HL-60 (cell line): ENCODE measurements around the gene CAND1.
A peak's percentile ranks its signal among the peaks of the same experiment; 100 is the strongest.

Experiments
- DNase-seq, 2 experiments: peaks; one replicate each; pipeline ENCODE4 v3.0.0-alpha.2; 2010 to 2020; ENCODE audit warnings: low read depth in 1 of 2, low spot score in 1 of 2
- H3K27ac ChIP-seq: fragments of 250-450 bp; sonication (Bioruptor Pico); replicated peaks from 2 replicates; pipeline ENCODE4 v1.5.1; 2020; ENCODE audit warnings: mild to moderate bottlenecking, moderate library complexity
- H3K27me3 ChIP-seq: fragments of 250-450 bp; sonication (Bioruptor Pico); 2 replicates; pipeline ENCODE4 v1.5.1; 2021; ENCODE audit warnings: mild to moderate bottlenecking, moderate library complexity; ENCODE audit not compliant: insufficient read depth, poor library complexity, severe bottlenecking
- H3K4me3 ChIP-seq: replicated peaks from 2 replicates; pipeline ENCODE4 v1.5.1; 2011; ENCODE audit warnings: mild to moderate bottlenecking, control low read depth, low read length; ENCODE audit not compliant: insufficient read depth
- GABPA ChIP-seq: IDR thresholded peaks from 2 replicates; pipeline ENCODE4 v1.6.1; 2012; ENCODE audit warnings: low read depth
- POLR2AphosphoS5 ChIP-seq: IDR thresholded peaks from 2 replicates; pipeline ENCODE4 v1.6.1; 2012; ENCODE audit warnings: low read depth
- SPI1 ChIP-seq: IDR thresholded peaks from 2 replicates; pipeline ENCODE4 v1.6.1; 2012; ENCODE audit warnings: low read depth, mild to moderate bottlenecking, borderline replicate concordance
- TF ChIP-seq, protein P1 (sequence below): IDR thresholded peaks from 2 replicates; pipeline ENCODE4 v1.6.1; 2012; ENCODE audit warnings: low read depth; ENCODE audit not compliant: insufficient replicate concordance
- TF ChIP-seq, protein P2 (sequence below): IDR thresholded peaks from one replicate; pipeline ENCODE4 v1.5.1; 2011; ENCODE audit warnings: low read length, control low read depth, inconsistent platforms; ENCODE audit not compliant: insufficient read depth

Gene CAND1

DNA sequence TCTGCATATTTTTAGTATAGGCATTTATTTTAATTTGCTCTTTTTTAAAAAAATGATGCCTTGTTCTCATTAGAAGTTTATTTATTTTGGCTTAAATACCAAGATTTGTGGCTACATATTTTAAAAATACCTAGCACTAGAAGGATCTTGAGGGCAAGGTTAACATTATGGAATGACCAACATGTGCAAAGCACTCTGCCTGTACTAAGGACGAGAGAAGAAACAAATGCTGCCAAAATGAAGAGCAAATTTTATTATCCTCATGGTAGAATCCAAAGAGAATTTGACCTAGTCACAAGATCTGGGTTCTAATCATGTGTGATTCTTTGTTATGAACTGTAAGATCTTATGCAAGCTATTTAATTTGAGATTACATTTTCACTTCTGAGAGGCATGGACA is 2.8 kb downstream of the CAND1 start:
- Histone ChIP-seq H3K4me3 (no peak overlapping the region), H3K27ac (no peak overlapping the region), H3K27me3 (no peaks in the 10 kb centered on the region)
- TF ChIP-seq, protein P1, sequence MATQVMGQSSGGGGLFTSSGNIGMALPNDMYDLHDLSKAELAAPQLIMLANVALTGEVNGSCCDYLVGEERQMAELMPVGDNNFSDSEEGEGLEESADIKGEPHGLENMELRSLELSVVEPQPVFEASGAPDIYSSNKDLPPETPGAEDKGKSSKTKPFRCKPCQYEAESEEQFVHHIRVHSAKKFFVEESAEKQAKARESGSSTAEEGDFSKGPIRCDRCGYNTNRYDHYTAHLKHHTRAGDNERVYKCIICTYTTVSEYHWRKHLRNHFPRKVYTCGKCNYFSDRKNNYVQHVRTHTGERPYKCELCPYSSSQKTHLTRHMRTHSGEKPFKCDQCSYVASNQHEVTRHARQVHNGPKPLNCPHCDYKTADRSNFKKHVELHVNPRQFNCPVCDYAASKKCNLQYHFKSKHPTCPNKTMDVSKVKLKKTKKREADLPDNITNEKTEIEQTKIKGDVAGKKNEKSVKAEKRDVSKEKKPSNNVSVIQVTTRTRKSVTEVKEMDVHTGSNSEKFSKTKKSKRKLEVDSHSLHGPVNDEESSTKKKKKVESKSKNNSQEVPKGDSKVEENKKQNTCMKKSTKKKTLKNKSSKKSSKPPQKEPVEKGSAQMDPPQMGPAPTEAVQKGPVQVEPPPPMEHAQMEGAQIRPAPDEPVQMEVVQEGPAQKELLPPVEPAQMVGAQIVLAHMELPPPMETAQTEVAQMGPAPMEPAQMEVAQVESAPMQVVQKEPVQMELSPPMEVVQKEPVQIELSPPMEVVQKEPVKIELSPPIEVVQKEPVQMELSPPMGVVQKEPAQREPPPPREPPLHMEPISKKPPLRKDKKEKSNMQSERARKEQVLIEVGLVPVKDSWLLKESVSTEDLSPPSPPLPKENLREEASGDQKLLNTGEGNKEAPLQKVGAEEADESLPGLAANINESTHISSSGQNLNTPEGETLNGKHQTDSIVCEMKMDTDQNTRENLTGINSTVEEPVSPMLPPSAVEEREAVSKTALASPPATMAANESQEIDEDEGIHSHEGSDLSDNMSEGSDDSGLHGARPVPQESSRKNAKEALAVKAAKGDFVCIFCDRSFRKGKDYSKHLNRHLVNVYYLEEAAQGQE, result no peak
- TF ChIP-seq GABPA (no peak), POLR2AphosphoS5 (no peak), SPI1 (no peak)
- TF ChIP-seq, protein P2, sequence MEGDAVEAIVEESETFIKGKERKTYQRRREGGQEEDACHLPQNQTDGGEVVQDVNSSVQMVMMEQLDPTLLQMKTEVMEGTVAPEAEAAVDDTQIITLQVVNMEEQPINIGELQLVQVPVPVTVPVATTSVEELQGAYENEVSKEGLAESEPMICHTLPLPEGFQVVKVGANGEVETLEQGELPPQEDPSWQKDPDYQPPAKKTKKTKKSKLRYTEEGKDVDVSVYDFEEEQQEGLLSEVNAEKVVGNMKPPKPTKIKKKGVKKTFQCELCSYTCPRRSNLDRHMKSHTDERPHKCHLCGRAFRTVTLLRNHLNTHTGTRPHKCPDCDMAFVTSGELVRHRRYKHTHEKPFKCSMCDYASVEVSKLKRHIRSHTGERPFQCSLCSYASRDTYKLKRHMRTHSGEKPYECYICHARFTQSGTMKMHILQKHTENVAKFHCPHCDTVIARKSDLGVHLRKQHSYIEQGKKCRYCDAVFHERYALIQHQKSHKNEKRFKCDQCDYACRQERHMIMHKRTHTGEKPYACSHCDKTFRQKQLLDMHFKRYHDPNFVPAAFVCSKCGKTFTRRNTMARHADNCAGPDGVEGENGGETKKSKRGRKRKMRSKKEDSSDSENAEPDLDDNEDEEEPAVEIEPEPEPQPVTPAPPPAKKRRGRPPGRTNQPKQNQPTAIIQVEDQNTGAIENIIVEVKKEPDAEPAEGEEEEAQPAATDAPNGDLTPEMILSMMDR, result no peak
- no peak for DNase-seq

DNA sequence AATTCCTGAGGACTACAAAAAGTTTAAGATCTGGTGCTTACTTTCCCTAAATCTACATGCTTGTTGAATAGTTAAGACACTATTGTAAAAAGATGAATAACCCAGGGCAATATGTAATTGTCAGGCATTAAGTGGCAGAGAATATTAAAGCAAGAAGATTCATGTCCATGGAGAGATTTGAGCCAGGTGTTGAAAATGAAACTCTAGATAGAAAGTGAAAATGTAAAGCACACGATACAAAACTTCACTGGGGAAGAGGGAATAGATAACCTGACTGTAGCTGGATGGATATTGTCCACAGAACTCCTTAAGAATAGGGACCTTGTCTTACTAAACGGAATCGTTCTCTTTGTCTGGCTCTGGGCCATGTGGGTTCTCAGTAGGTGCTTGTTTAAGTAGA is 5.0 kb downstream of the CAND1 start:
- Histone ChIP-seq H3K27ac (no peak overlapping the region), H3K4me3 (no peak overlapping the region), H3K27me3 (no peaks in the 10 kb centered on the region)
- TF ChIP-seq, protein P1, result no peak
- TF ChIP-seq POLR2AphosphoS5 (no peak), SPI1 (no peak), GABPA (no peak)
- TF ChIP-seq, protein P2, result no peak
- DNase-seq, result no peak

DNA sequence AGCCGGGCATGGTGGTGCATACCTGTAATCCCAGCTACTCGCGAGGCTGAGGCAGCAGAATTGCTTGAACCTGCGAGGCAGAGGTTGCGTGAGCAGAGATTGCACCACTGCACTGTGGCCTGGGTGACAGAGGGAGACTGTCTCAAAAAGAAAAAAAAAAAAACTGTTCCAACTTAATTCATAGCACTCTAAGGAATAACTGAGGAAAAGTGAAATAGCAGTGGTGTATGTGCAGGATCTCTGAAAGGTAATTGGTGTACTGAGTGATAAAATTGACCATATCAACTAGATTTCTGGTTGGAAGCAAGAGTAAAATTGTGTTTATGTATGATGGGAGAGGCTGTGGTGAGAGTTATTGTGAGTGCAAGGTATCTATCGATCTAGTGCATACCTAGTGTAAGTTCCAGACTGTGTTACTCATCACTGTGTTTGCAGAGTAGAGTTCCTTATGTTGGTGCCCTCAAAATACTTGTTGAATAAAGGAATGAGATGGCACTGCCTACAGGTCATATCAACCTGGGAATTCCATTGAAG is 6.3 kb downstream of the CAND1 start:
- Histone ChIP-seq H3K27ac (no peak overlapping the region), H3K27me3 (no peaks in the 10 kb centered on the region), H3K4me3 (no peak overlapping the region)
- peak in 1 of 2 experiments; percentile 46 for DNase-seq
- TF ChIP-seq POLR2AphosphoS5, result no peak
- TF ChIP-seq, protein P1, result no peak
- TF ChIP-seq, protein P2, result no peak
- TF ChIP-seq GABPA, result no peak
- no peak for TF ChIP-seq SPI1
